GM23338 (cell line): ENCODE data around the gene ZNF318. TPM values are rescaled to one million over a fixed set of nuclear protein-coding genes. Genes with fewer than 3 reads are reported as not detected.
"Not testable (repeated sequence)": the region's sequence is repeated elsewhere in the genome, so short reads cannot be mapped to it uniquely, and the experiment has no call there.

Source experiments
- ATAC-seq: fragments of 200-7000 bp; cut with Tn5 transposase; 3 replicates; pipeline ENCODE4 v1.9.1; 2020
- DNase-seq: peaks from one replicate; pipeline ENCODE4 v3.0.0-alpha.2; 2015; ENCODE audit warnings: low spot score
- H2AFZ ChIP-seq: fragments of 200-600 bp; sonication (generic); 2 replicates; pipeline ENCODE4 v1.8.0; 2016; ENCODE audit warnings: antibody characterized with exemption, mild to moderate bottlenecking, moderate library complexity
- H3F3A ChIP-seq: fragments of 200-600 bp; sonication (generic); replicated peaks from 2 replicates; pipeline ENCODE4 v1.8.0; 2017; ENCODE audit warnings: antibody characterized with exemption, mixed run types, low read depth
- H3K27ac ChIP-seq: fragments of 200-600 bp; sonication (generic); 2 replicates; pipeline ENCODE4 v1.6.1; 2016; ENCODE audit warnings: low read depth
- H3K27me3 ChIP-seq: fragments of 200-600 bp; sonication (generic); 2 replicates; pipeline ENCODE4 v1.8.0; 2016; ENCODE audit warnings: mild to moderate bottlenecking, mixed run types, moderate library complexity; ENCODE audit not compliant: insufficient read depth
- H3K36me3 ChIP-seq: fragments of 200-600 bp; sonication (generic); 2 replicates; pipeline ENCODE4 v1.8.0; 2016; ENCODE audit warnings: mild to moderate bottlenecking; ENCODE audit not compliant: insufficient read depth
- H3K4me1 ChIP-seq: fragments of 200-600 bp; sonication (generic); 2 replicates; pipeline ENCODE4 v1.8.0; 2016; ENCODE audit warnings: mild to moderate bottlenecking, moderate library complexity; ENCODE audit not compliant: insufficient read depth
- H3K4me2 ChIP-seq: fragments of 200-600 bp; sonication (generic); 2 replicates; pipeline ENCODE4 v1.7.1; 2017; ENCODE audit warnings: mixed run types
- H3K4me3 ChIP-seq: fragments of 200-600 bp; sonication (generic); 2 replicates; pipeline ENCODE4 v1.6.1; 2016; ENCODE audit warnings: mixed run types
- H3K79me2 ChIP-seq: fragments of 200-600 bp; sonication (generic); replicated peaks from 2 replicates; pipeline ENCODE4 v1.8.0; 2017; ENCODE audit warnings: mild to moderate bottlenecking; ENCODE audit not compliant: insufficient read depth
- H3K9me2 ChIP-seq: fragments of 200-600 bp; sonication (generic); 2 replicates; pipeline ENCODE4 v1.8.0; 2017; ENCODE audit not compliant: insufficient read depth
- H4K20me1 ChIP-seq: fragments of 200-600 bp; sonication (generic); replicated peaks from 2 replicates; pipeline ENCODE4 v1.8.0; 2017; ENCODE audit warnings: mild to moderate bottlenecking; ENCODE audit not compliant: insufficient read depth
- H3K27ac Mint-ChIP-seq: 2 replicates; pipeline ENCODE4 v1.8.0; 2020; ENCODE audit warnings: inconsistent platforms, mild to moderate bottlenecking, moderate library complexity, mixed read lengths
- H3K27me3 Mint-ChIP-seq: 3 replicates; pipeline ENCODE4 v1.8.0; 2022; ENCODE audit warnings: low read depth, mild to moderate bottlenecking, moderate library complexity, mixed read lengths, inconsistent platforms; ENCODE audit not compliant: insufficient read depth, poor library complexity
- H3K36me3 Mint-ChIP-seq: 3 replicates; pipeline ENCODE4 v1.8.0; 2021; ENCODE audit warnings: low read depth, mild to moderate bottlenecking, inconsistent platforms, moderate library complexity, mixed read lengths
- H3K4me1 Mint-ChIP-seq: 3 replicates; pipeline ENCODE4 v1.8.0; 2020; ENCODE audit warnings: mild to moderate bottlenecking, inconsistent platforms, mixed read lengths
- H3K4me3 Mint-ChIP-seq: 3 replicates; pipeline ENCODE4 v1.8.0; 2021; ENCODE audit warnings: moderate library complexity, mild to moderate bottlenecking, inconsistent platforms, mixed read lengths
- H3K9me3 Mint-ChIP-seq: 3 replicates; pipeline ENCODE4 v1.8.0; 2020; ENCODE audit warnings: moderate library complexity, mild to moderate bottlenecking, inconsistent platforms, mixed read lengths
- CTCF ChIP-seq, 2 experiments: fragments of 200-600 bp in 1 of 2; sonication (generic) in 1 of 2; conservative IDR thresholded peaks; 2 replicates each; pipeline versions ENCODE4 v1.5.1 to v1.6.1; 2016 to 2017; ENCODE audit warnings: antibody characterized with exemption in 2 of 2, low read depth in 2 of 2, mild to moderate bottlenecking in 2 of 2, moderate library complexity in 1 of 2
- NANOG ChIP-seq: IDR thresholded peaks from 2 replicates; pipeline ENCODE4 v1.6.1; 2016; ENCODE audit warnings: antibody characterized with exemption, borderline replicate concordance
- POLR2AphosphoS5 ChIP-seq: IDR thresholded peaks from 2 replicates; pipeline ENCODE4 v1.6.1; 2016; ENCODE audit warnings: antibody characterized with exemption, low read depth
- STAT1 ChIP-seq: IDR thresholded peaks from one replicate; pipeline ENCODE4 v1.6.1; 2016; ENCODE audit warnings: antibody characterized with exemption; ENCODE audit not compliant: unreplicated experiment
- ZNF114 ChIP-seq: fragments of 250-450 bp; sonication (Bioruptor Pico); IDR thresholded peaks from 2 replicates; pipeline ENCODE4 v1.5.0; 2020; ENCODE audit warnings: mild to moderate bottlenecking, moderate library complexity
- ZNF331 ChIP-seq: fragments of 250-450 bp; sonication (Bioruptor Pico); IDR thresholded peaks from 2 replicates; pipeline ENCODE4 v1.5.0; 2020; ENCODE audit warnings: low read depth, mild to moderate bottlenecking, moderate library complexity
- polyA plus RNA-seq: library from polyadenylated mRNA; unstranded; fragments of >200 nt; fragmentation: Nextera tagmentation; extraction: Ambion mirVana; gene quantifications from 2 replicates; pipeline ENCODE4 v1.2.1, GENCODE V29; 2016
- total RNA-seq: library from RNA; depleted of rRNA; stranded (reverse); fragments of >200 nt; shearing (Covaris generic); gene quantifications from 2 replicates; pipeline ENCODE4 v1.2.3, GENCODE V29; 2014
- TF ChIP-seq, protein P1 (sequence below): IDR thresholded peaks from one replicate; pipeline ENCODE4 v1.6.1; 2018; ENCODE audit warnings: antibody characterized with exemption; ENCODE audit not compliant: unreplicated experiment

Gene ZNF318
- total and polyA plus RNA-seq, 2 experiments from 2014 or later = 8.7 to 19.5 TPM

DNA sequence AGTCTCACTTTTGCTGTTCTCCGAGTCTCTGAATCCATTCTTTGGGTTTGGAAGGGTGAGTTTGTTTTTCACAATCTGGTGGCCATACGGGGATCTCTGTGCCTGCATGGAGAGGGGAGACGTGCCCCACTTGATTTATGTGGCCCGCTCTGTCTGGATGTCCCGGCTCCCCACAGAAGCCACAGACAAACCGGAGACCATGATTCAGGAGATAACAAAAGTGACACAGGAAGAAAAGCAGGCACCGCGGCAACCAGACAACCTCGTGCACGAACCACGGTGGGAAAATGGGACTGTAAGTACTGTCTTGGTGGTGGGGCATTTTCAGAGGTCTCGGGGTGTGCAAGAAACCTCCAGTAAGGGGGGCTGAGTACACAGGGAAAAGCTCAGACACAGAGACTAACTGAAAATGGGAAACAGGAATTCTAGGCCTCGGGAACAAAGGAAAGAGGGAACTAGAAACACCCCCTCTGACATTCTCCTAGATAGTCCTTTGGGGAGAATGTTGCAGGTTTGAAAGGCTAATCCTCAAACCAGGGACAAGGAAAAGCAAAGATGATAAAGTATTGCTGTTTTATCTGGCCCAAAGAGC is 22.1 kb upstream of the ZNF318 start:
- no peaks in the 10 kb centered on the region for H3K27me3 ChIP-seq
- H3K4me3 Mint-ChIP-seq = no peak overlapping the region
- H2AFZ ChIP-seq = peak overlapping the region; percentile 89
- peaks cover 42% of the 10 kb centered on the region for H3K4me1 Mint-ChIP-seq
- H3K79me2 ChIP-seq = no peaks in the 10 kb centered on the region
- H4K20me1 ChIP-seq = no peaks in the 10 kb centered on the region
- no peaks in the 10 kb centered on the region for H3K9me2 ChIP-seq
- no peaks in the 10 kb centered on the region for H3F3A ChIP-seq
- H3K4me1 ChIP-seq = peaks cover 13% of the 10 kb centered on the region
- ATAC-seq (no peak), DNase-seq (no peak)
- no peak overlapping the region for H3K4me3 ChIP-seq
- no peak overlapping the region for H3K27ac Mint-ChIP-seq
- TF ChIP-seq, protein P1, sequence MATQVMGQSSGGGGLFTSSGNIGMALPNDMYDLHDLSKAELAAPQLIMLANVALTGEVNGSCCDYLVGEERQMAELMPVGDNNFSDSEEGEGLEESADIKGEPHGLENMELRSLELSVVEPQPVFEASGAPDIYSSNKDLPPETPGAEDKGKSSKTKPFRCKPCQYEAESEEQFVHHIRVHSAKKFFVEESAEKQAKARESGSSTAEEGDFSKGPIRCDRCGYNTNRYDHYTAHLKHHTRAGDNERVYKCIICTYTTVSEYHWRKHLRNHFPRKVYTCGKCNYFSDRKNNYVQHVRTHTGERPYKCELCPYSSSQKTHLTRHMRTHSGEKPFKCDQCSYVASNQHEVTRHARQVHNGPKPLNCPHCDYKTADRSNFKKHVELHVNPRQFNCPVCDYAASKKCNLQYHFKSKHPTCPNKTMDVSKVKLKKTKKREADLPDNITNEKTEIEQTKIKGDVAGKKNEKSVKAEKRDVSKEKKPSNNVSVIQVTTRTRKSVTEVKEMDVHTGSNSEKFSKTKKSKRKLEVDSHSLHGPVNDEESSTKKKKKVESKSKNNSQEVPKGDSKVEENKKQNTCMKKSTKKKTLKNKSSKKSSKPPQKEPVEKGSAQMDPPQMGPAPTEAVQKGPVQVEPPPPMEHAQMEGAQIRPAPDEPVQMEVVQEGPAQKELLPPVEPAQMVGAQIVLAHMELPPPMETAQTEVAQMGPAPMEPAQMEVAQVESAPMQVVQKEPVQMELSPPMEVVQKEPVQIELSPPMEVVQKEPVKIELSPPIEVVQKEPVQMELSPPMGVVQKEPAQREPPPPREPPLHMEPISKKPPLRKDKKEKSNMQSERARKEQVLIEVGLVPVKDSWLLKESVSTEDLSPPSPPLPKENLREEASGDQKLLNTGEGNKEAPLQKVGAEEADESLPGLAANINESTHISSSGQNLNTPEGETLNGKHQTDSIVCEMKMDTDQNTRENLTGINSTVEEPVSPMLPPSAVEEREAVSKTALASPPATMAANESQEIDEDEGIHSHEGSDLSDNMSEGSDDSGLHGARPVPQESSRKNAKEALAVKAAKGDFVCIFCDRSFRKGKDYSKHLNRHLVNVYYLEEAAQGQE = no peak
- TF ChIP-seq POLR2AphosphoS5 (no peak), STAT1 (no peak), NANOG (no peak)
- H3K27me3 Mint-ChIP-seq = peaks cover 13% of the 10 kb centered on the region
- H3K9me3 Mint-ChIP-seq = no peaks in the 10 kb centered on the region; the same call in 2 of the 3 replicates
- no peak overlapping the region for H3K27ac ChIP-seq
- no peak overlapping the region for H3K4me2 ChIP-seq
- H3K36me3 Mint-ChIP-seq = no peaks in the 10 kb centered on the region; the same call in 2 of the 3 replicates
- no peaks in the 10 kb centered on the region for H3K36me3 ChIP-seq

DNA sequence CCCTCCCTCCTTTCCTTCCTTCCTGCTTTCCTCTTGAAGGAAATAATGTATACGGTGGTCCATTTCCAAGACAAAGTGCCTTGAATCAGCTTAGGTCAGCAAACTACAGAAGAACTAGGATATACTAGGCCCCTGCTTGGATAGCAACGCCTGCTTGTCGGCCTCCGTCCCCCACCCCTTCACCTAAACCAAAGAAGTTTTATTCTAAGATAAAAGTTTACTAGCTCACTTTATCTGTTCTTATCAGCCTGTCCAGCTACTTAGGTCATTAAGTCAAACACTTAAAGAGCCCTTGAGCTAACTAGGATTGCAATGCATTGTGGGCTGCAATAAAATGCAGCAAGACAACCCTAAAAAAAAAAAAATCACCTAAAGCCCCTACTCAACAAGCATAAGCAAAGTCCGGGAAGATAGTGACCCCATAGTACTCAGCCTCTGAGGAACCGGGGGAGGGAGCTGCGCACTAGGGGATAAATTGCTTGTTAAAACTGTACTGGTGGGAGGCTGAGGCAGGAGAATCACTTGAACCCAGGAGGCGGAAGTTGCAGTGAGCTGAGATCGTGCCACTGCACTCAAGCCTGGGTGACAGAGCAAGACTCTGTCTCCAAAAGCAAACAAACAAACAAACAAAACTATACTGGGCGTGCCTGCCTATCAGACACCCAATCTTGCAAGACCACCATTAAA is 21.4 kb upstream of the ZNF318 start:
- H3K4me3 ChIP-seq, H3K27ac ChIP-seq, H3K27me3 ChIP-seq, H4K20me1 ChIP-seq, ATAC-seq, H3K4me1 ChIP-seq, H3K4me2 ChIP-seq, H3K36me3 Mint-ChIP-seq, H3K79me2 ChIP-seq, H3K9me2 ChIP-seq, H3K4me3 Mint-ChIP-seq, H3F3A ChIP-seq, H3K36me3 ChIP-seq, H3K9me3 Mint-ChIP-seq, DNase-seq, H3K27ac Mint-ChIP-seq: not testable (repeated sequence)
- peaks cover 36% of the 10 kb centered on the region for H3K4me1 Mint-ChIP-seq
- H2AFZ ChIP-seq = peak overlapping the region; percentile 89; the same call in 1 of the 2 replicates
- H3K27me3 Mint-ChIP-seq = peaks cover 13% of the 10 kb centered on the region

DNA sequence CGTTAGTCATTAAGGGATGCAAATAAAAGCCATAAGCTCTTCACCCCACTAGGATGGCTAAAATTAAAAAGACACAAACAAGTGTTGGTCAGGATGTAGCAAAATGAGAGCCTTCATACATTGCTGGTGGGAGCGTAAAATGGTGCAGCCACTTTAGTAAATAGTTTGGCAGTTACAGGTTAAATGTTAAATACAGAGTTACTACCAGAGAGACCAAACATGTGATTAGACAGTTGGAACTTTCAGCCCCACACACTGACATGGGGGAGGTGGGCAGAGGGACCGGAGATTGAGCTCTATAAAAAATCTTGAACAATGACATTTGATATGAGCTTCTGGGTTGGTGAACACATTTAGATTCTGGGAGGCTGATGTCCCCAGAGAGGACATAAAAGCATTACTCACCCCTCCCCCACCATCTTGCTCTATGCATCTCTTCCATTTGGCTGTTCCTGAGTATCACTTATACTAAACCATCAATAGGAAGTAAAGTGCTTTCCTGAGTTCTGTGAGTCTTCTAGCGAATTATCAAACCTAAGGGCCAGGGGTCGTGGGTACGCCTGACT is 20.4 kb upstream of the ZNF318 start:
- Mint-ChIP-seq H3K4me1 (peaks cover 29% of the 10 kb centered on the region), H3K9me3 (no peaks in the 10 kb centered on the region; the same call in 2 of the 3 replicates), H3K36me3 (no peaks in the 10 kb centered on the region; the same call in 2 of the 3 replicates), H3K27ac (no peak overlapping the region), H3K27me3 (peaks cover 8% of the 10 kb centered on the region), H3K4me3 (no peak overlapping the region)
- Histone ChIP-seq H2AFZ (no peak overlapping the region; the same call in 1 of the 2 replicates), H3F3A (no peaks in the 10 kb centered on the region), H3K36me3 (no peaks in the 10 kb centered on the region), H3K9me2 (no peaks in the 10 kb centered on the region), H3K4me1 (peaks cover 9% of the 10 kb centered on the region), H3K79me2 (no peaks in the 10 kb centered on the region), H4K20me1 (no peaks in the 10 kb centered on the region), H3K27ac (no peak overlapping the region), H3K4me2 (no peak overlapping the region), H3K4me3 (no peak overlapping the region), H3K27me3 (no peaks in the 10 kb centered on the region)
- no peak for DNase-seq
- ATAC-seq = no peak
- TF ChIP-seq CTCF (conservative IDR thresholded peaks at IDR 0.05; ENCODE audit: low read depth in 2 of 2) = no peak
- TF ChIP-seq ZNF114 (CRISPR knock-in tag) = no peak
- no peak for TF ChIP-seq ZNF331
- no peak for TF ChIP-seq STAT1
